ENCODE measurements around the gene FAM117A. TPM values are rescaled to one million over a fixed set of nuclear protein-coding genes. Genes with fewer than 3 reads are reported as not detected.

FAM117A gene
- total and polyA plus RNA-seq, 4 donors: 8.6 to 20.9 (median 13.4) TPM

- Histone ChIP-seq H3K4me1 (ENCODE audit: control insufficient read depth in 5 of 5, insufficient read depth in 5 of 5, low read length in 5 of 5) (peaks cover 0 to 9% (median 1%) of the 10 kb centered on the region in 5 donors), H3K27me3 (ENCODE audit: control insufficient read depth in 3 of 3, insufficient read depth in 3 of 3, low read length in 2 of 3) (no peaks in the 10 kb centered on the region), H3K9me3 (ENCODE audit: control insufficient read depth in 4 of 4, insufficient read depth in 3 of 4, low read length in 3 of 4) (no peaks in the 10 kb centered on the region), H3K9ac (ENCODE audit: insufficient read depth in 1 of 2, low read length in 2 of 2) (no peak overlapping the region), H3K4me3 (no peak overlapping the region), H3K36me3 (ENCODE audit: control insufficient read depth in 4 of 4, insufficient read depth in 4 of 4, low read length in 4 of 4) (peaks cover 0 to 2% (median under 1%) of the 10 kb centered on the region in 4 donors), H3K27ac (ENCODE audit: low read depth in 1 of 2, low read length in 1 of 2) (peak overlapping the region in 1 of 2 donors; percentile 33)
- 55 to 87% methylated on average over 1 of the region's 1 CpG for WGBS, 2 donors
- DNase-seq (no peak), ATAC-seq (ENCODE audit: insufficient read depth, low FRiP score) (no peak)
- TF ChIP-seq CTCF (IDR thresholded peaks at IDR 0.05; ENCODE audit: control extremely low read depth, extremely low read depth): no peak
Measured at GRCh38 chr17:49670002-49670401, 93.9 kb downstream of the FAM117A start.

DNA sequence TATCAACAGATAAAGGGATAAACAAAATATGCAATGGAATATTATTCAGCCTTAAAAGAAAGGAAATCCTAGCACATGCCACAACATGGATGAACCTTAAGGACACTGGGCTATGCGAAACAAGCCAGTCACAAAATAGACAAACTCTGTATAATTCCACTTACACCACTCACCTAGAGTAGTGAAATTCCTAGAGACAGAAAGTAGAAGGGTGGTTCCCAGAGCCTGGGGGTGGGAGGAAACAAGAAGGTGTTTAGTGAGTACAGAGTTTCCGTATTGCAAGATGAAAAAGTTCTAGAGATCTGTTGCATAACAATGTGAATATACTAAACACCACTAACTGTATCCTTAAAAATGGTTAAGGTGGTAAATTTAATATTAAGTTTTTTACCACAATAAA is 96.1 kb downstream of the FAM117A start:
- H3K27me3 ChIP-seq (ENCODE audit: control insufficient read depth in 3 of 3, insufficient read depth in 3 of 3, low read length in 2 of 3): no peaks in the 10 kb centered on the region
- H3K4me1 ChIP-seq (ENCODE audit: control insufficient read depth in 5 of 5, insufficient read depth in 5 of 5, low read length in 5 of 5): peaks cover 0 to 11% (median 3%) of the 10 kb centered on the region in 5 donors
- TF ChIP-seq CTCF (IDR thresholded peaks at IDR 0.05; ENCODE audit: control extremely low read depth, extremely low read depth): no peak
- H3K9me3 ChIP-seq (ENCODE audit: control insufficient read depth in 4 of 4, insufficient read depth in 3 of 4, low read length in 3 of 4): no peaks in the 10 kb centered on the region
- no peak for DNase-seq
- peak overlapping the region in 1 of 2 donors; percentile 21 for H3K27ac ChIP-seq (ENCODE audit: low read depth in 1 of 2, low read length in 1 of 2)
- H3K4me3 ChIP-seq: no peak overlapping the region
- H3K36me3 ChIP-seq (ENCODE audit: control insufficient read depth in 4 of 4, insufficient read depth in 4 of 4, low read length in 4 of 4): peaks cover 0 to 3% (median 2%) of the 10 kb centered on the region in 4 donors
- H3K9ac ChIP-seq (ENCODE audit: insufficient read depth in 1 of 2, low read length in 2 of 2): no peak overlapping the region
- 44 to 51% methylated on average over 2 of the region's 2 CpGs for WGBS, 2 donors
- ATAC-seq (ENCODE audit: insufficient read depth, low FRiP score): peak; percentile 19

DNA sequence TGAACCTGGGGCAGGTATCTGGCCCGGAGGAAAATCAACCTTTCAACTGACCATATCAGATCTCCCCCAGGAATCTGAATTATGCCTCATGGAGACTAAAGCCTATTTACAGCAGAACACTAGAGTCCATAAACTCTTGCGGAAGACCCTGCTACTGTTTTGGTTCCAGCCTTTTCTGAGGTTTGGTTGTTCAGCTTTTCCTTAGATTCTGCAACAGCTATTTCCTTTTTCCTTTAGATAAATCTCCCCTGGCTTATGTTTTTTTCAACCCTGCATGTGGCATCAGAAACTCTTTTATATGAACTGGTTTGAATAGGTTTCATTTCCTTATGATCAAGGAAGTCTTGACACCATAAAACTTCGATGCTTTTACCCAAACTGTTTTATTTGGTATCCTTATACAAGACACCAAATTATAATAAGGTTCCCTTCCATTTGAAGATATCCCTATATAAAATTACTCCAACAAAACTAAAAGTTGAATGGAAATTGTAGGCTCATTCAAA is 99.2 kb downstream of the FAM117A start:
- Histone ChIP-seq H3K4me1 (ENCODE audit: control insufficient read depth in 5 of 5, insufficient read depth in 5 of 5, low read length in 5 of 5) (peaks cover 0 to 6% (median 0%) of the 10 kb centered on the region in 5 donors), H3K9ac (ENCODE audit: insufficient read depth in 1 of 2, low read length in 2 of 2) (no peak overlapping the region), H3K27me3 (ENCODE audit: control insufficient read depth in 3 of 3, insufficient read depth in 3 of 3, low read length in 2 of 3) (no peaks in the 10 kb centered on the region), H3K9me3 (ENCODE audit: control insufficient read depth in 4 of 4, insufficient read depth in 3 of 4, low read length in 3 of 4) (no peaks in the 10 kb centered on the region), H3K27ac (ENCODE audit: low read depth in 1 of 2, low read length in 1 of 2) (no peak overlapping the region), H3K36me3 (ENCODE audit: control insufficient read depth in 4 of 4, insufficient read depth in 4 of 4, low read length in 4 of 4) (peaks cover 0 to 4% (median 3%) of the 10 kb centered on the region in 4 donors), H3K4me3 (no peak overlapping the region)
- DNase-seq: no peak
- WGBS, 2 donors: 69 to 79% methylated on average over 3 of the region's 3 CpGs
- TF ChIP-seq CTCF (IDR thresholded peaks at IDR 0.05; ENCODE audit: control extremely low read depth, extremely low read depth): no peak
- no peak for ATAC-seq (ENCODE audit: insufficient read depth, low FRiP score)

Other genes starting within 250 kb of the FAM117A start
- 1 to 10 TPM; 1.7 to 3.1 TPM for gene NXPH3, start 188.3 kb downstream of the FAM117A start, total RNA-seq
- gene NXPH3, start 188.3 kb downstream of the FAM117A start, polyA plus RNA-seq: 1 to 10 TPM; 1.1 to 2.3 TPM
- gene SPOP, start 86.0 kb downstream of the FAM117A start, total RNA-seq: 10 to 100 TPM; 85.0 to 98.0 TPM
- gene SPOP, start 86.0 kb downstream of the FAM117A start, polyA plus RNA-seq: 10 to 100 TPM; 28.7 to 44.2 TPM
- gene SLC35B1, start 56.2 kb downstream of the FAM117A start, total RNA-seq: 10 to 100 TPM; 29.5 to 84.1 TPM
- 10 to 100 TPM; 58.9 to 79.6 TPM for gene SLC35B1, start 56.2 kb downstream of the FAM117A start, polyA plus RNA-seq
- 10 to 100 TPM; 59.0 to 87.5 TPM for gene KAT7, start 24.6 kb upstream of the FAM117A start, total RNA-seq
- gene KAT7, start 24.6 kb upstream of the FAM117A start, polyA plus RNA-seq: 10 to 100 TPM in 1 of 2 donors, 1 to 10 TPM in 1; 8.7 to 12.4 TPM
- gene TAC4, start 83.9 kb upstream of the FAM117A start, total RNA-seq: not detected
- not detected for gene TAC4, start 83.9 kb upstream of the FAM117A start, polyA plus RNA-seq
- gene DLX4, start 205.1 kb upstream of the FAM117A start, total RNA-seq: 1 to 10 TPM in 1 of 2 donors, under 1 TPM in 1; 0.51 to 2.2 TPM
- under 1 TPM; 0.45 to 0.93 TPM for gene DLX4, start 205.1 kb upstream of the FAM117A start, polyA plus RNA-seq
- gene DLX3, start 231.1 kb upstream of the FAM117A start, total RNA-seq: 1 to 10 TPM in 1 of 2 donors, under 1 TPM in 1; 0.52 to 1.3 TPM
- gene DLX3, start 231.1 kb upstream of the FAM117A start, polyA plus RNA-seq: under 1 TPM; 0.17 to 0.77 TPM

All from lung (tissue), 12 donors.